ENCODE measurements around the gene USP34. TPM values are rescaled to one million over a fixed set of nuclear protein-coding genes. Genes with fewer than 3 reads are reported as not detected.

Gene USP34
- total and polyA plus RNA-seq, 2 experiments from 2014 or later, result 81.8 to 157 TPM

DNA sequence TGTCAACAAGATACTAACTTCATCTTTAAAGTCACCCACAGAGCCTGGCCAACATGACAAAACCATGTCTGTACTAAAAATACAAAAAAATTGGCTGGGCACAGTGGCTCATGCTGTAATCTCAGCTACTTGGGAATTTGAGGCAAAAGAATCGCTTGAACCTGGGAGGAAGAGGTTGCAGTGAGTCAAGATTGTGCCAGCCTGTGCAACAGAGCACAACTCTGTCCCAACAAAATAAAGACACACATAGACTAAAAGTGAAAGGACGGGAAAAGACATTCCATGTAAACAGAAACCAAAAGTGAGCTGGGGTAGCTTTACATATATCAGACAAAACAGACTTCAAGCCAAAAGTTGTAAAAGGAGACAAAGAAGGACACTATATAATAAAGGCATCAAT, 34.8 kb downstream of the USP34 start:
- Histone ChIP-seq H3K4me2 (no peak overlapping the region), H3K36me3 (ENCODE audit: insufficient read depth) (no peaks in the 10 kb centered on the region), H2AFZ (no peak overlapping the region), H3F3A (replicated peaks; ENCODE audit: low read depth) (no peaks in the 10 kb centered on the region), H3K4me3 (no peak overlapping the region), H4K20me1 (replicated peaks; ENCODE audit: insufficient read depth) (peaks cover 56% of the 10 kb centered on the region), H3K9me2 (ENCODE audit: insufficient read depth) (no peaks in the 10 kb centered on the region; the same call in 1 of the 2 replicates), H3K79me2 (replicated peaks; ENCODE audit: insufficient read depth) (peaks cover 100% of the 10 kb centered on the region), H3K4me1 (ENCODE audit: insufficient read depth) (peaks cover 6% of the 10 kb centered on the region; the same call in 1 of the 2 replicates), H3K27me3 (ENCODE audit: insufficient read depth) (no peaks in the 10 kb centered on the region), H3K27ac (ENCODE audit: low read depth) (no peak overlapping the region)
- peaks cover 2% of the 10 kb centered on the region for H3K27me3 Mint-ChIP-seq (ENCODE audit: insufficient read depth, low read depth, poor library complexity)
- H3K9me3 Mint-ChIP-seq, result no peaks in the 10 kb centered on the region
- no peak overlapping the region for H3K4me3 Mint-ChIP-seq
- no peak for TF ChIP-seq STAT1 (IDR thresholded peaks at IDR 0.05; ENCODE audit: unreplicated experiment)
- TF ChIP-seq, protein P1, sequence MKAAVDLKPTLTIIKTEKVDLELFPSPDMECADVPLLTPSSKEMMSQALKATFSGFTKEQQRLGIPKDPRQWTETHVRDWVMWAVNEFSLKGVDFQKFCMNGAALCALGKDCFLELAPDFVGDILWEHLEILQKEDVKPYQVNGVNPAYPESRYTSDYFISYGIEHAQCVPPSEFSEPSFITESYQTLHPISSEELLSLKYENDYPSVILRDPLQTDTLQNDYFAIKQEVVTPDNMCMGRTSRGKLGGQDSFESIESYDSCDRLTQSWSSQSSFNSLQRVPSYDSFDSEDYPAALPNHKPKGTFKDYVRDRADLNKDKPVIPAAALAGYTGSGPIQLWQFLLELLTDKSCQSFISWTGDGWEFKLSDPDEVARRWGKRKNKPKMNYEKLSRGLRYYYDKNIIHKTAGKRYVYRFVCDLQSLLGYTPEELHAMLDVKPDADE (IDR thresholded peaks at IDR 0.05), result no peak
- no peak for TF ChIP-seq ZNF331 (CRISPR knock-in tag; IDR thresholded peaks at IDR 0.05; ENCODE audit: low read depth)
- TF ChIP-seq CREB1 (CRISPR knock-in tag; IDR thresholded peaks at IDR 0.05; ENCODE audit: low read depth), result no peak
- TF ChIP-seq EZH2 (IDR thresholded peaks at IDR 0.05; ENCODE audit: low read depth, unreplicated experiment), result no peak
- TF ChIP-seq EZH2phosphoT487 (IDR thresholded peaks at IDR 0.05; ENCODE audit: unreplicated experiment), result no peak
- no peak for TF ChIP-seq NANOG (IDR thresholded peaks at IDR 0.05; ENCODE audit: borderline replicate concordance)
- TF ChIP-seq, protein P2, sequence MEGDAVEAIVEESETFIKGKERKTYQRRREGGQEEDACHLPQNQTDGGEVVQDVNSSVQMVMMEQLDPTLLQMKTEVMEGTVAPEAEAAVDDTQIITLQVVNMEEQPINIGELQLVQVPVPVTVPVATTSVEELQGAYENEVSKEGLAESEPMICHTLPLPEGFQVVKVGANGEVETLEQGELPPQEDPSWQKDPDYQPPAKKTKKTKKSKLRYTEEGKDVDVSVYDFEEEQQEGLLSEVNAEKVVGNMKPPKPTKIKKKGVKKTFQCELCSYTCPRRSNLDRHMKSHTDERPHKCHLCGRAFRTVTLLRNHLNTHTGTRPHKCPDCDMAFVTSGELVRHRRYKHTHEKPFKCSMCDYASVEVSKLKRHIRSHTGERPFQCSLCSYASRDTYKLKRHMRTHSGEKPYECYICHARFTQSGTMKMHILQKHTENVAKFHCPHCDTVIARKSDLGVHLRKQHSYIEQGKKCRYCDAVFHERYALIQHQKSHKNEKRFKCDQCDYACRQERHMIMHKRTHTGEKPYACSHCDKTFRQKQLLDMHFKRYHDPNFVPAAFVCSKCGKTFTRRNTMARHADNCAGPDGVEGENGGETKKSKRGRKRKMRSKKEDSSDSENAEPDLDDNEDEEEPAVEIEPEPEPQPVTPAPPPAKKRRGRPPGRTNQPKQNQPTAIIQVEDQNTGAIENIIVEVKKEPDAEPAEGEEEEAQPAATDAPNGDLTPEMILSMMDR (conservative IDR thresholded peaks at IDR 0.05; ENCODE audit: low read depth in 2 of 2), result no peak
- H3K27ac Mint-ChIP-seq, result no peak overlapping the region
- peaks cover 14% of the 10 kb centered on the region for H3K36me3 Mint-ChIP-seq (ENCODE audit: low read depth)
- H3K4me1 Mint-ChIP-seq, result peaks cover 37% of the 10 kb centered on the region
- DNase-seq (ENCODE audit: low spot score) (no peak), ATAC-seq (no peak)

DNA sequence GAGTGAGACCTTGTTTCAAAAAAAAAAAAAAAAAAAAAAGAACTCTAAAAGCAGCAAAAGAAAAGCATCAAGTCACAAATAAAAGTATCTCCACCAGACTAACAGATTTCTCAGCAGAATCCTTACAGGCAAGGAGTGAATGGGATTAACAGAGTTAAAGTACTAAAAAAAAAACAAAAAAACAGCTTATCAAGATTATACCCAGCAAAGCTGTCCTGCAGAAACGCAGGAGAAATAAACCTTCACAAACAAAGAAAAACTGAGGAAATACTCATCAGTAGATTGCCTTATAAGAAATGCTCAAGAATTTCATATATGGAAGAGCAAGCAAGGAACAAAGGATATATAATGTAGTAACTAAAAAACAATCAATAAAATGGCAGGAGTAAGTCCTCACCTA, 35.6 kb downstream of the USP34 start:
- Histone ChIP-seq H3K27ac (ENCODE audit: low read depth) (no peak overlapping the region), H3K36me3 (ENCODE audit: insufficient read depth) (no peaks in the 10 kb centered on the region), H3K9me2 (ENCODE audit: insufficient read depth) (no peaks in the 10 kb centered on the region; the same call in 1 of the 2 replicates), H4K20me1 (replicated peaks; ENCODE audit: insufficient read depth) (peaks cover 51% of the 10 kb centered on the region), H3K4me3 (no peak overlapping the region), H3K27me3 (ENCODE audit: insufficient read depth) (no peaks in the 10 kb centered on the region), H3K4me2 (no peak overlapping the region), H2AFZ (no peak overlapping the region), H3K79me2 (replicated peaks; ENCODE audit: insufficient read depth) (peaks cover 100% of the 10 kb centered on the region), H3F3A (replicated peaks; ENCODE audit: low read depth) (no peaks in the 10 kb centered on the region), H3K4me1 (ENCODE audit: insufficient read depth) (peaks cover 6% of the 10 kb centered on the region; the same call in 1 of the 2 replicates)
- DNase-seq (ENCODE audit: low spot score), result no peak
- Mint-ChIP-seq H3K27me3 (ENCODE audit: insufficient read depth, low read depth, poor library complexity) (peaks cover 2% of the 10 kb centered on the region), H3K4me1 (peaks cover 37% of the 10 kb centered on the region), H3K9me3 (no peaks in the 10 kb centered on the region), H3K36me3 (ENCODE audit: low read depth) (peaks cover 17% of the 10 kb centered on the region), H3K27ac (no peak overlapping the region), H3K4me3 (no peak overlapping the region)
- ATAC-seq, result no peak
- TF ChIP-seq, protein P3, sequence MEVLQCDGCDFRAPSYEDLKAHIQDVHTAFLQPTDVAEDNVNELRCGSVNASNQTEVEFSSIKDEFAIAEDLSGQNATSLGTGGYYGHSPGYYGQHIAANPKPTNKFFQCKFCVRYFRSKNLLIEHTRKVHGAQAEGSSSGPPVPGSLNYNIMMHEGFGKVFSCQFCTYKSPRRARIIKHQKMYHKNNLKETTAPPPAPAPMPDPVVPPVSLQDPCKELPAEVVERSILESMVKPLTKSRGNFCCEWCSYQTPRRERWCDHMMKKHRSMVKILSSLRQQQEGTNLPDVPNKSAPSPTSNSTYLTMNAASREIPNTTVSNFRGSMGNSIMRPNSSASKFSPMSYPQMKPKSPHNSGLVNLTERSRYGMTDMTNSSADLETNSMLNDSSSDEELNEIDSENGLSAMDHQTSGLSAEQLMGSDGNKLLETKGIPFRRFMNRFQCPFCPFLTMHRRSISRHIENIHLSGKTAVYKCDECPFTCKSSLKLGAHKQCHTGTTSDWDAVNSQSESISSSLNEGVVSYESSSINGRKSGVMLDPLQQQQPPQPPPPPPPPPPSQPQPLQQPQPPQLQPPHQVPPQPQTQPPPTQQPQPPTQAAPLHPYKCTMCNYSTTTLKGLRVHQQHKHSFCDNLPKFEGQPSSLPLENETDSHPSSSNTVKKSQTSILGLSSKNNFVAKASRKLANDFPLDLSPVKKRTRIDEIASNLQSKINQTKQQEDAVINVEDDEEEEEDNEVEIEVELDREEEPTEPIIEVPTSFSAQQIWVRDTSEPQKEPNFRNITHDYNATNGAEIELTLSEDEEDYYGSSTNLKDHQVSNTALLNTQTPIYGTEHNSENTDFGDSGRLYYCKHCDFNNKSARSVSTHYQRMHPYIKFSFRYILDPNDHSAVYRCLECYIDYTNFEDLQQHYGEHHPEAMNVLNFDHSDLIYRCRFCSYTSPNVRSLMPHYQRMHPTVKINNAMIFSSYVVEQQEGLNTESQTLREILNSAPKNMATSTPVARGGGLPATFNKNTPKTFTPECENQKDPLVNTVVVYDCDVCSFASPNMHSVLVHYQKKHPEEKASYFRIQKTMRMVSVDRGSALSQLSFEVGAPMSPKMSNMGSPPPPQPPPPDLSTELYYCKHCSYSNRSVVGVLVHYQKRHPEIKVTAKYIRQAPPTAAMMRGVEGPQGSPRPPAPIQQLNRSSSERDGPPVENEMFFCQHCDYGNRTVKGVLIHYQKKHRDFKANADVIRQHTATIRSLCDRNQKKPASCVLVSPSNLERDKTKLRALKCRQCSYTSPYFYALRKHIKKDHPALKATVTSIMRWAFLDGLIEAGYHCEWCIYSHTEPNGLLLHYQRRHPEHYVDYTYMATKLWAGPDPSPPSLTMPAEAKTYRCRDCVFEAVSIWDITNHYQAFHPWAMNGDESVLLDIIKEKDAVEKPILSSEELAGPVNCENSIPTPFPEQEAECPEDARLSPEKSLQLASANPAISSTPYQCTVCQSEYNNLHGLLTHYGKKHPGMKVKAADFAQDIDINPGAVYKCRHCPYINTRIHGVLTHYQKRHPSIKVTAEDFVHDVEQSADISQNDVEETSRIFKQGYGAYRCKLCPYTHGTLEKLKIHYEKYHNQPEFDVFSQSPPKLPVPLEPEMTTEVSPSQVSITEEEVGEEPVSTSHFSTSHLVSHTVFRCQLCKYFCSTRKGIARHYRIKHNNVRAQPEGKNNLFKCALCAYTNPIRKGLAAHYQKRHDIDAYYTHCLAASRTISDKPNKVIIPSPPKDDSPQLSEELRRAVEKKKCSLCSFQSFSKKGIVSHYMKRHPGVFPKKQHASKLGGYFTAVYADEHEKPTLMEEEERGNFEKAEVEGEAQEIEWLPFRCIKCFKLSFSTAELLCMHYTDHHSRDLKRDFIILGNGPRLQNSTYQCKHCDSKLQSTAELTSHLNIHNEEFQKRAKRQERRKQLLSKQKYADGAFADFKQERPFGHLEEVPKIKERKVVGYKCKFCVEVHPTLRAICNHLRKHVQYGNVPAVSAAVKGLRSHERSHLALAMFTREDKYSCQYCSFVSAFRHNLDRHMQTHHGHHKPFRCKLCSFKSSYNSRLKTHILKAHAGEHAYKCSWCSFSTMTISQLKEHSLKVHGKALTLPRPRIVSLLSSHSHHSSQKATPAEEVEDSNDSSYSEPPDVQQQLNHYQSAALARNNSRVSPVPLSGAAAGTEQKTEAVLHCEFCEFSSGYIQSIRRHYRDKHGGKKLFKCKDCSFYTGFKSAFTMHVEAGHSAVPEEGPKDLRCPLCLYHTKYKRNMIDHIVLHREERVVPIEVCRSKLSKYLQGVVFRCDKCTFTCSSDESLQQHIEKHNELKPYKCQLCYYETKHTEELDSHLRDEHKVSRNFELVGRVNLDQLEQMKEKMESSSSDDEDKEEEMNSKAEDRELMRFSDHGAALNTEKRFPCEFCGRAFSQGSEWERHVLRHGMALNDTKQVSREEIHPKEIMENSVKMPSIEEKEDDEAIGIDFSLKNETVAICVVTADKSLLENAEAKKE (CRISPR knock-in tag; IDR thresholded peaks at IDR 0.05), result no peak
- TF ChIP-seq NANOG (IDR thresholded peaks at IDR 0.05; ENCODE audit: borderline replicate concordance), result no peak
- TF ChIP-seq, protein P1 (IDR thresholded peaks at IDR 0.05), result no peak
